ENCODE data around the gene CLDN4. TPM values are rescaled to one million over a fixed set of nuclear protein-coding genes. Genes with fewer than 3 reads are reported as not detected.

CLDN4 gene
- total RNA-seq, 1 experiment from 2014 or later = 15.6 TPM

- no peak overlapping the region for H3K4me3 Mint-ChIP-seq
- Histone ChIP-seq H3K27ac (ENCODE audit: insufficient read length, low read depth, low read length) (no peak overlapping the region), H3K4me2 (ENCODE audit: insufficient read depth, insufficient read length, low read length) (no peak overlapping the region), H3K9me3 (ENCODE audit: control insufficient read depth, low read depth, low read length) (no peaks in the 10 kb centered on the region), H3K4ac (ENCODE audit: low read depth, low read length) (no peak overlapping the region), H2BK20ac (ENCODE audit: low read depth, low read length, poor library complexity, severe bottlenecking) (no peak overlapping the region), H3K27me3 (ENCODE audit: insufficient read depth, low read length) (no peaks in the 10 kb centered on the region), H3K56ac (ENCODE audit: insufficient read length, low read depth, low read length) (no peak overlapping the region), H3K9ac (ENCODE audit: extremely low read depth, insufficient read length, low read length) (no peak overlapping the region), H3K4me1 (ENCODE audit: insufficient read depth, low read length) (no peaks in the 10 kb centered on the region; the same call in 1 of the 2 replicates), H2BK12ac (ENCODE audit: insufficient read length, low read depth, low read length) (no peak overlapping the region), H4K20me1 (ENCODE audit: control insufficient read depth, insufficient read depth, insufficient read length) (no peaks in the 10 kb centered on the region), H3K79me2 (ENCODE audit: insufficient read depth, low read length) (no peaks in the 10 kb centered on the region), H4K91ac (ENCODE audit: insufficient read length, low read depth, low read length) (no peak overlapping the region), H2BK5ac (ENCODE audit: insufficient read length, low read length) (no peak overlapping the region), H3K23me2 (ENCODE audit: insufficient read length, low read depth, low read length, poor library complexity, severe bottlenecking) (no peaks in the 10 kb centered on the region), H2BK120ac (ENCODE audit: low read depth, low read length, poor library complexity, severe bottlenecking) (no peak overlapping the region), H3K18ac (ENCODE audit: insufficient read length, low read depth, low read length) (no peak overlapping the region), H3T11ph (ENCODE audit: low read length) (no peak overlapping the region), H4K8ac (replicated peaks; ENCODE audit: insufficient read length, low read depth, low read length) (no peak overlapping the region), H2BK15ac (ENCODE audit: low read depth, low read length) (no peak overlapping the region), H2AK5ac (ENCODE audit: insufficient read length, low read length) (no peak overlapping the region), H2AFZ (ENCODE audit: low read length) (no peak overlapping the region), H3K14ac (ENCODE audit: insufficient read depth, low read length) (no peak overlapping the region), H3K79me1 (ENCODE audit: insufficient read depth, low read depth, low read length, poor library complexity, severe bottlenecking) (no peaks in the 10 kb centered on the region), H3K23ac (ENCODE audit: insufficient read length, low read depth, low read length) (no peak overlapping the region), H4K5ac (ENCODE audit: insufficient read length, low read depth, low read length) (no peak overlapping the region)
- peaks cover 7% of the 10 kb centered on the region for H3K27me3 Mint-ChIP-seq (ENCODE audit: low read depth)
- TF ChIP-seq CTCF (conservative IDR thresholded peaks at IDR 0.05) = no peak
- no peaks in the 10 kb centered on the region for H3K36me3 Mint-ChIP-seq (ENCODE audit: insufficient read depth in 1 of 3, low read depth in 3 of 3)
- H3K9me3 Mint-ChIP-seq = peaks cover 0 to 7% of the 10 kb centered on the region in 2 experiments; a peak in 3 of 5 replicates
- H3K4me1 Mint-ChIP-seq = peaks cover 7 to 9% of the 10 kb centered on the region in 2 experiments; a peak in 3 of 4 replicates
- WGBS (ENCODE audit: extremely low coverage, insufficient read length, low lambda C conversion rate) = no CpG with 5 or more reads among the region's 4 CpGs
- no peak for DNase-seq
- H3K27ac Mint-ChIP-seq = no peak overlapping the region
Measured at GRCh38 chr7:73802459-73802858, 28.3 kb upstream of the CLDN4 start.
